GM21786 (cell line): Measurements from ENCODE around the gene AP2A2.

Experiments
- ATAC-seq: cut with Tn5 transposase; IDR thresholded peaks from one replicate; pipeline ENCODE4 v1.9.1; 2021; ENCODE audit not compliant: unreplicated experiment

Gene AP2A2

GRCh38 chr11:993632-994167 is 68.0 kb downstream of the AP2A2 start:
- no peak for ATAC-seq

- ATAC-seq: no peak
These were observed 69.5 kb downstream of the AP2A2 start for GRCh38 chr11:995044-995751.

GRCh38 chr11:995752-996420 is 70.2 kb downstream of the AP2A2 start:
- ATAC-seq: peak; percentile 60

GRCh38 chr11:996681-997080 is 71.0 kb downstream of the AP2A2 start:
- ATAC-seq: no peak

GRCh38 chr11:997907-998306 is 72.2 kb downstream of the AP2A2 start:
- no peak for ATAC-seq

- no peak for ATAC-seq
These were observed 73.3 kb downstream of the AP2A2 start for GRCh38 chr11:999009-999408.

- no peak for ATAC-seq
These were observed 74.9 kb downstream of the AP2A2 start for GRCh38 chr11:1000357-1001278.

- no peak for ATAC-seq
These were observed 76.1 kb downstream of the AP2A2 start for GRCh38 chr11:1001617-1002405.

- no peak for ATAC-seq
These were observed 76.8 kb downstream of the AP2A2 start for GRCh38 chr11:1002406-1002984.

- no peak for ATAC-seq
These were observed 77.5 kb downstream of the AP2A2 start for GRCh38 chr11:1003159-1003558.

- no peak for ATAC-seq
These were observed 80.3 kb downstream of the AP2A2 start for GRCh38 chr11:1005928-1006327.

GRCh38 chr11:1006762-1007161 is 81.1 kb downstream of the AP2A2 start:
- ATAC-seq: no peak

GRCh38 chr11:1007279-1007678 is 81.6 kb downstream of the AP2A2 start:
- ATAC-seq: no peak

- no peak for ATAC-seq
These were observed 82.5 kb downstream of the AP2A2 start for GRCh38 chr11:1008001-1008802.

- ATAC-seq: no peak
These were observed 83.1 kb downstream of the AP2A2 start for GRCh38 chr11:1008803-1009145.

- no peak for ATAC-seq
These were observed 83.7 kb downstream of the AP2A2 start for GRCh38 chr11:1009371-1009770.

GRCh38 chr11:1009991-1010390 is 84.3 kb downstream of the AP2A2 start:
- ATAC-seq: no peak

- no peak for ATAC-seq
These were observed 85.1 kb downstream of the AP2A2 start for GRCh38 chr11:1010551-1011319.

- no peak for ATAC-seq
These were observed 85.6 kb downstream of the AP2A2 start for GRCh38 chr11:1011320-1011698.
